ENCODE measurements around the gene MB.

DNA sequence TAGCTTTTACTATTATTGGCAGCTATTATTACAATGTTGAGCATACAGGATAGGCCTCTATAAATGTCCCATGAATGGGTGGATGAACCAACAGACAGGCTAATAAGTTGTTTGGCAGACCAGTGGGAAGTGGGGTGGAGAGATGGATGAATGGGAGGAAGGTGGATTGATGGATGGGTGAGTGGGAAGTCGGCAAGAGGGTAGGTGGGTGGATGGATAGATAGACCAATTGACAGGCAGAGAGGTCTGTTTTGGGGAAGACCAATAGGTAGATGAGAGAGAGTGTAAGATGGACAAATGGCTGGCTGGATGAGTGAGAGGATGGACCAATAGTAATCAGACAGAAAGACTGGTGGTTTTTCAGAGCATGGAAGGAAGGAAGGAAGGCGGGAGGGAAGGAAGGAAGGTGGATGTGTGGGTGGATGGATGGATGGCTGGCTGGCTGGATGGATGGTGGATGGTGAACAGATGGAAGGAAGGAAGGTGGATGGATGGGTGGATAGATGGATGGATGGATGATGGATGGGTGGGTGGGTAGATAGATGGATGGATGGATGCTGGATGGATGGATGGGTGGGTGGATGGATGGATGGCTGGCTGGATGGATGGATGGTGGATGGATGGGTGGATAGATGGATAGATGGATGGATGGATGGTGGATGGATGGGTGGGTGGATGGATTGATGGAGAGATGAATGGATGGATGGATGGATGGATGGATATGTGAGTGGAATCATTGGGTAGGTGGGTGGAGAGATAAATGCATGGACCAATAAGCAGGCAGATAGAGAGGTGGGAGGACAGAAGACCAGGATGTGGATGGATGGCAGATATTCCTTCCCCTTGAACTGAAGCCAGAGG lies 39.1 kb downstream of the MB start:
- TF ChIP-seq POLR2A (IDR thresholded peaks at IDR 0.05), result no peak
- TF ChIP-seq, protein P1, sequence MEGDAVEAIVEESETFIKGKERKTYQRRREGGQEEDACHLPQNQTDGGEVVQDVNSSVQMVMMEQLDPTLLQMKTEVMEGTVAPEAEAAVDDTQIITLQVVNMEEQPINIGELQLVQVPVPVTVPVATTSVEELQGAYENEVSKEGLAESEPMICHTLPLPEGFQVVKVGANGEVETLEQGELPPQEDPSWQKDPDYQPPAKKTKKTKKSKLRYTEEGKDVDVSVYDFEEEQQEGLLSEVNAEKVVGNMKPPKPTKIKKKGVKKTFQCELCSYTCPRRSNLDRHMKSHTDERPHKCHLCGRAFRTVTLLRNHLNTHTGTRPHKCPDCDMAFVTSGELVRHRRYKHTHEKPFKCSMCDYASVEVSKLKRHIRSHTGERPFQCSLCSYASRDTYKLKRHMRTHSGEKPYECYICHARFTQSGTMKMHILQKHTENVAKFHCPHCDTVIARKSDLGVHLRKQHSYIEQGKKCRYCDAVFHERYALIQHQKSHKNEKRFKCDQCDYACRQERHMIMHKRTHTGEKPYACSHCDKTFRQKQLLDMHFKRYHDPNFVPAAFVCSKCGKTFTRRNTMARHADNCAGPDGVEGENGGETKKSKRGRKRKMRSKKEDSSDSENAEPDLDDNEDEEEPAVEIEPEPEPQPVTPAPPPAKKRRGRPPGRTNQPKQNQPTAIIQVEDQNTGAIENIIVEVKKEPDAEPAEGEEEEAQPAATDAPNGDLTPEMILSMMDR (IDR thresholded peaks at IDR 0.05), result no peak

All from lower leg skin (tissue), 3 donors.